Activated T-helper 1 cell treated with anti-CD3 and anti-CD28 coated beads, Interleukin-2, amount 50 U/mL, for 16 hours (primary cell): ENCODE results near the gene PNPLA7.
A peak's percentile ranks its signal among the peaks of the same experiment; 100 is the strongest.
"Not testable (repeated sequence)": the region's sequence is repeated elsewhere in the genome, so short reads cannot be mapped to it uniquely, and the experiment has no call there.

ENCODE experiments used
- DNase-seq, 2 donors: peaks; one replicate each; pipeline ENCODE4 v3.0.0-alpha.2; 2020; ENCODE audit warnings: low read depth in 1 of 2, low spot score in 1 of 2

Gene PNPLA7

DNA sequence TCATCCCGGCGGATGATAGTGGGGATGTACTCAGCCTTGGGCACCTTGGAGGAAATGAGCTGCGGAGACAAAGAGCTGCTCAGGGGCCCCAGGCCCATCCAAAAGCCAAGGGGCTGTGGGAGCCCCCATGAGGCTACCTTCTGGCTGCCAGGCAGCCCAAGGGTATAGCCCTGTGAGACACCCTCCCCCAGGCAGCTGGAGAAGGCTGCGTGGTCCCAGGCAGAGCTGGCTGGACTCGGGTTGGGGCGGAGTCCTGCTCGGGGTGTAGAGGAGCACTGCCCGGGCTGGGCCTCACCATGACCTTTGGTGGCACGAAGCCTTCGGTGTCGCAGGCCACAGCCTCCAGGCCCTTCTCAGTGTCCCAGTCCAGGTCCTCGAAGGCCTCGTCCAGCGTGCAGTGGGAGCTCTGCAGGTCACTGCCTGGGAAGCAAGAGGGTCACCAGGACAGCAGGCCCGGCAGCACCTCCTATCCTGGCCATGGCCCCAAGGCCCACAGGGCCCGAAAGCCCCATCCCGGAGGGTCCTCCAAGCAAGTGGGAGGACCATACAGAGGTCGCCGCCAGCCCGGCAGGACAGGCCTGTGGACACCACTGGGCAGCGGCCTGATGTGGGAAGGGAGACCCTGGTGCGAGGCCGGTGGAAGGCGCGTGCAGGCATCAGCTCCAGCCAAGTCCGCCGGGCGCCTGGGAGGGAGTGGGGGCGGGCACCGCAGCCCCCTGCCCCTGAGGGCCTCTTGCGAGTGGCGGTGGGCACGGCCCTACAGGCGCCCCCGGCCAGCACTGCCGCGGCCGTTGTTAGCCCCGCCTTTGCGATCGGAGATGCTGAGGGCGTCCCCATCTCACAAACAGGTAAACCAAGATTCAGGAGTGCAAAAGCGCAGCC lies 97.2 kb downstream of the PNPLA7 start:
- no peak for DNase-seq

DNA sequence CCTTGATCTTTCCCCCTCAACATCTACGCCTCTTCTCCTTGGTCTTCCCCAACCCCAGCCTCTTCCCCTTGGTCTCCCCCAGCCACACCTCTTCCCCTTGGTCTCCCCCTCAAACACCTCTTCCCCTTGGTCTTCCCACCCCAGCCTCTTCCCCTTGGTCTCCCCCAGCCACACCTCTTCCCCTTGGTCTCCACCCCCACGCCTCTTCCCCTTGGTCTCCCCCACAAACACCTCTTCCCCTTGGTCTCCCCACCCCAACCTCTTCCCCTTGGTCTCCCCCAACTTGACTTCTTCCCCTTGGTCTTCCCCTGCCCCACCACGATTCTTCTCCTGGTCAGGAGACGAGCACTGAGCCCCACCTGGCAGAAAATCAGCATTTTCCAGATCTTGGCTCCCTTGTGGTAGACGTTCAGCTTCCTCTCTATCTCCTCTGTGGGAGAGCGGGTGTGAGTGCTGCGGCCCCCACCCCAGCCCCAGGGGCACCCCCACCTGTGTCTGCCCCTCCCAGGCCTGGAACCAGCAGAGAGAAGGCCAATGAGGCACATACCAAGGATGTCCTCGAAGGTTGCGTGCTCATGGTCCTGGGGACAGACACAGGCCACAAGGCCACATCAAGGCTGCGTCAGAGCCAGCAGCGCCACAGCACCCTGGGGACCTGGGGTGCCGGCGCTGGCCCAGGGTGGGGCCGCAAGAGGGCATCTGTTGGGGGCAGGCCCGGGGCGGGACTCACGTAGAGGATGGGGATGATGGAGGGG lies 98.0 kb downstream of the PNPLA7 start:
- no peak for DNase-seq

DNA sequence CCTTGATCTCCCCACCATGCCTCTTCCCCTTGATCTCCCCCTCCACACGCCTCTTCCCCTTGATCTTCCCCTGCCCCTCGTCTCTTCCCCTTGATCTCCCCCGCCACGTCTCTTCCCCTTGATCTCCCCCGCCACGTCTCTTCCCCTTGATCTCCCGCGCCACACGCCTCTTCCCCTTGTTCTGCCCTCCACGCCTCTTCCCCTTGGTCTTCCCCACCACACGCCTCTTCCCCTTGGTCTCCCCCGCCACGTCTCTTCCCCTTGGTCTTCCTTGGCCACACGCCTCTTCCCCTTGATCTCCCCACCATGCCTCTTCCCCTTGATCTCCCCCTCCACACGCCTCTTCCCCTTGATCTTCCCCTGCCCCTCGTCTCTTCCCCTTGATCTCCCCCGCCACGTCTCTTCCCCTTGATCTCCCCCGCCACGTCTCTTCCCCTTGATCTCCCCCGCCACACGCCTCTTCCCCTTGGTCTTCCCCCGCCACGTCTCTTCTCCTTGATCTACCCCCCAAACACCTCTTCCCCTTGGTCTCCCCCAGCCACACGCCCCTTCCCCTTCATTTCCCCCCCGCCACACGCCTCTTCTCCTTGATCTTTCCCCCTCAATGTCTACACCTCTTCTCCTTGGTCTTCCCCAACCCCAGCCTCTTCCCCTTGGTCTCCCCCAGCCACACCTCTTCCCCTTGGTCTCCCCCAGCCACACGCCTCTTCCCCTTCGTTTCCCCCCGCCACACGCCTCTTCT lies 98.8 kb downstream of the PNPLA7 start:
- not testable (repeated sequence) for DNase-seq

DNA sequence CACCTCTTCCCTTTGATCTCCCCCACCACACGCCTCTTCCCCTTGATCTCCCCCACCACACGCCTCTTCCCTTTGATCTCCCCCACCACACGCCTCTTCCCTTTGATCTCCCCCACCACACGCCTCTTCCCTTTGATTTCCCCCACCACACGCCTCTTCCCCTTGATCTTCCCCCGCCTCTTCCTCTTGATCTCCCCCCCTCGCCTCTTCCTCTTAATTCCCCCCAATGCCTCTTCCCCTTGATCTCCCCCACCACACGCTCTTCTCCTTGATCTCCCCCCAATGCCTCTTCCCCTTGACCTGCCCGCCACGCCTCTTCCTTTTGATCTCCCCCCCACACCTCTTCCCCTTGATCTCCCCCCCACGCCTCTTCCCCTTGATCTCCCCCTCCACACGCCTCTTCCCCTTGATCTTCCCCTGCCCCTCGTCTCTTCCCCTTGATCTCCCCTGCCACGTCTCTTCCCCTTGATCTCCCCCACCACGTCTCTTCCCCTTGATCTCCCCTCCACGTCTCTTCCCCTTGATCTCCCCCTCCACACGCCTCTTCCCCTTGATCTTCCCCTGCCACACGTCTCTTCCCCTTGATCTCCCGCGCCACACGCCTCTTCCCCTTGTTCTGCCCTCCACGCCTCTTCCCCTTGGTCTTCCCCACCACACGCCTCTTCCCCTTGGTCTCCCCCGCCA lies 99.5 kb downstream of the PNPLA7 start:
- not testable (repeated sequence) for DNase-seq

DNA sequence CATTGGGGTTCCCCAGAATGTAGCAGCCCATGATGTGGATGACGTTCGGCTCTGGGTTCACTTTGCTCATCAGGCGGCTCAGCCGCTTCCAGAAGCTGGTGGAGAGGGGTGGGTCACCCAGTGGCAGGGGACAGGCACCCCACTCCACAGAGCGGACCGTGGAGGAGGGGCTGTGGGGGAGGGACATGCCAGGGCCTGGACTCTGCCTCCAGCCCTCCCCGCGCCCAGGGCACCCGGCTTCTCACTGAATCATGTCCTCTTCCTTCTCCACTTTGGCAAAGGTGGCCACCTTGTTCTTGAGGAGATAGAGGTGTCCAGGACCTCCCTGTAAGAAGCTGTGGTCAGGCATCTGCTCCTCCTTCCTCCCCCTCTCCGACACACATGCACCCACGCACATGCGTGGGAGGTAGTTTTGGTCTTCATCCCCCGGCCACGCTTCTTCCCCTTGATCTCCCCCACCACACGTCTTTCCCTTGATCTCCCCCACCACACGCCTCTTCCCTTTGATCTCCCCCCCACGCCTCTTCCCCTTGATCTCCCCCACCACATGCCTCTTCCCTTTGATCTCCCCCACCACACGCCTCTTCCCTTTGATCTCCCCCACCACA lies 100.2 kb downstream of the PNPLA7 start:
- DNase-seq = no peak

DNA sequence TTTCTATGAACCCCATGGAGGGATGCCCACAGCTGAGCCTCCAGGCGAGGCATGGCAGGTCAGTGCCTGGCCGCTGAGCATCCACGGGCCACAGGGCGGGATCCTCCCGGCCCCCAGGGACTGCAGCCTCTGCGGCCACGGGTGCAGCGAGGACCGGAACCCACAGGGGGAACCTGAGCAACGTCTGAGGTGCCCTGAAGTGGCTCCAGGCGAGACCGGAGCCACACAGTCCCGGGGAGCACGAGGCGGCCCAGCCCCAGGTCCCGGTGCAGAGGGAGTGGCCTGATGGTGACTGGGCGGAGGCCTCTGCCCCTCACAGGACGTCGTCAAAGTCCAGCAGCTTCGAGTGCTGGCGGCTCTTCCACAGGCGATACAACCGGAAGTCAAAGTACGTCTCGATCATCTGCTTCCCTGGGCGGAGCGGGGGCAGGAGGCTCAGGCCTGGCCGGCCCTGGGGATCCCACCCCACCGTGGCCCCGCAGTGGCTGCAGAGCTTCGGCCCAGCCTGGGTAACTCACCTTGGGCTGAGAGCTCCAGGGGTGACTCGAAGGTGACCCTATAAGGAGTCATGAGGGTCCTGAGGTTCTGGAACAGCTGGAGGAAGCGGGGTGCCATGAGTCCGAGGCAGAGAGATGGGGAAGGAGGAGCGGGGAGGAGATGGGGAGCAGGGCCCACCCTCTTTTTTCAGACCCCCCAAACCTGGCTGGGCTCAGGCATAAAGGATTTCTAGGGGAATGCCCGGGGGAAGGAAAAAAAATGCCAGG lies 100.9 kb downstream of the PNPLA7 start:
- DNase-seq = no peak

DNA sequence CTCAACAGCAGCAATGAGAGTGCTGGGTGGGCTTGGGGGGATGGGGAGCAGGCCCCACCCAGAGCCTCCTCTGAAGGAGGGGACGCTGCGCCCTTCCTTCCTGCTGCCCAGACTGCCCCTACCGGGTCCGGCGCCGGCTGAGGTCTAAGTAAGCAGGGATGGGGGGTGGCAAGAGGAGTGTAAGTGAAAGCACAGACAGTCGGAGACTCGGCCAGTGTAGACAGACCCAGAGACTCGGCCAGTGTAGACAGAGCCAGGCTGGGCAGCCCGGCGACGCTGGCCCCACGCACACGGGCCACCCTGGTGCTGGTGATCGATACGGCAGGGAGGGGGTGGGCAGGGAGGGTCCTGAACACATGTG lies 101.6 kb downstream of the PNPLA7 start:
- no peak for DNase-seq

DNA sequence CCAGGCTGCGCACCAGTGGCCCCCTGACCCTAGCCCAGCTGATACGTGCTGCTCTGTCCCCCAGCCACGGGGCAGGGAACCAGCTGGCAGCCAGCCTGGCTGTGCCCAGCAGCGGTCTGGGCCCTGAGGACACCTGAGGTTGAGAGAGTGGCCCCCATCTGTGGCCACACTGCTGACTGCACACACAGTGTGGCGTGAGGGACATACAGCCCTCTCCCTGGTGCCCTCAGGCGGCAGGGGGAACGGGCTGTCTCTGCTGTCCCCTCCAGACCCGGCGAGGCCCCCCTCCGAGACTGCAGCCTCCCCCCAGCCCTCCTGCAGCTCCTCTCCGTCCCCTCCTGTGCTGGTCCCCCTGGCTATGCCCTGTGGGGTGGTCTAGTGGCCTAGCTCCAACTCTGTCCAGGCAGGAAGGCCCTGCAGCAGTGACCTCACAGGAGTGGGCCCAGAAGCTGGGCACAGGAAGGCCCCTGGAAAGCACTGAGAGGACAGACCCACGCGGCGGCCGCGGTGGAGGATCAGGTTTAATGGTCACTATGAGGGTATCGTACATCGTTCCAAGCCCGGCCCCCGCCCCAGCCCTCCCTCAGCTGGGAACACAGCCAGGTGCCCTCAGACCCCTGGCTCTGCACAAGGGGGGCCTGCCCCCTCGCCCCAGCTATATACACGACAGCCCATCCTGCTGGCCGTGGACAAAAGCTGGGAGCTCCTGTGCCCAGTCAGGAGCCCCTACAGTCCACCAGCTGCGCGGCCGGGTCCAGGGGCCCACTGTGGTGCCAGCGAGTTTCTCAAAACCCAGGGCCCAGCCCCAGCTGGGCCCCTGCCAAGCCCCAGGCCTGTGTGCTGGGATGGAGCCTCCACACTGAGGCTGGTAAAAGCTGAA lies 102.2 kb downstream of the PNPLA7 start:
- no peak for DNase-seq

DNA sequence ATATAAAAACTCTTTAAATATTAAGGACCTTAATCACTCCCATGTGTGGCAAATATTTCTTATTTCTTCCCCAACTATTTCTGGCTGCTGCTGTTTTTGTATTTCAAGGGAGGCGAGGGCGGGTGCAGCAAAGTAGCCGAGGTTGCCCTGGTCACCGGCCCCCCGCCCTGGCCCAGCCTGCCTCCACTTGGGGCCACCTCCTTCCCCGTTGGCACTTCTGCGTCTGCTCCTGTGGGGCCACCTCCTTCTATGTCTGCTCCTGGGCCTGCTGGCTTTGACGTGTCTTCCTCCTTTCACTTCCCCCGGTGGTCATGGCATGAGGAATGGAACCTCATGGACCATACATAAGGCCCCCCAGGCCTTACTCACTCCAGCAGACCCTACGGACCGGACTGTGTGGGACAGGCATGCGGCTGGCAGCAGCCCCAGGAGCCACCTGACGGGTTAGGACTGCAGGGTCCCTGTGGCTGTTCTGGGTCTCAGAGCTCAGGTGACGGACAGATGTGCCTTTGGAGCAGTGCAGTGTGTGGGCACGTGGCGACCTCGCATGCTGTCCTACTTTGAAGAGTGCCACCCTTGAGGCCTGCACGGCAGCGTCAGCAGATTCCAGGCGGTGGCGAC lies 103.2 kb downstream of the PNPLA7 start:
- no peak for DNase-seq

DNA sequence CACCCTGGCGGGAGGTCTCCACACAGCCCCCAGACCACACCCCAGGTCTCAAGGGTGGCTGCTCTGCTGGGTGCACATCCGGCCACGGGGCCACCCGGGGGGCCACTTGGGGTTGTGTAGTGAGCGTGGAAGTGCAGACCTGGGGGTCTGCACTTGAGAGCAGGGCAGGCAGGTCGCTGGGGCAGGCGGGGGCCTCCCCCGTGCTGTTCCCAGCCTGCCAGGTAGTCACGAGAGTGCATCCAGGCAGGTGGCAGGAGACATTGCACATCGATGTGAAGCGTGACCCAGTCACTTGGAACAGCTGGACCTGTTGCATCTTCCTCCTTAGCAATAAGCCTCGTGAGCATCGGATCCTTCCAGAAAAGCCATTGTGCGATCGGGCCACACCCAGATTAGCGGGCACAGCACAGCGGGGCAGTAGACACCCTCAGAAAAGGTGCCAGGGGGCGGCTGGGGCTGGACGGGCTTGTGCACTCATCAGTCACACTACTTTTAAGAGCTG lies 104.2 kb downstream of the PNPLA7 start:
- DNase-seq = no peak

DNA sequence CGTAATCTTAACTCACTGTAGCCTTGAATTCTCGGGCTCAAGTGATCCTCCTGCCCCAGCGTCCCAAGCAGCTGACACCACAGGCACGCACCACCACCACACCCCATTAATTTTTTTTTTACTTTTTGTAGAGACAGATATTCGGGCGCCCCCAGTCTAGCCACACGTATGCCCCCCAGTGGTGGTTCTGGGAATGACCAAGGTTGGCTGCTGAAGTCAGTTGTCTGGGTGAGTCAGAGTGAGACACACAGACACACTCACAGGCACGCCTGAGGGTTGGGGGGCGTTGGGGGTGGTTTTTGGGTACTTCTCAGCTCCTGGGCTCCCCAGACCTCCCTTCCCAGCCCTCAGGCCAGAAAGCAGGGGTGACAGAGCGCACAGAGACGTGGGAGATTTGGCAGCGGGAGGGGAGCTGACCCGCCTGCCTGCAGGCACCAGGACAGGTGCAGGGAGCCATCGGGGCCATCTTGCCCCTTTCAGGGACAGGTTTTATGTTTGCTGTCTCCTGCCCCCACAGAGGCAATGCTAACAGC lies 104.9 kb downstream of the PNPLA7 start:
- peak; percentile 70 to 78 for DNase-seq

DNA sequence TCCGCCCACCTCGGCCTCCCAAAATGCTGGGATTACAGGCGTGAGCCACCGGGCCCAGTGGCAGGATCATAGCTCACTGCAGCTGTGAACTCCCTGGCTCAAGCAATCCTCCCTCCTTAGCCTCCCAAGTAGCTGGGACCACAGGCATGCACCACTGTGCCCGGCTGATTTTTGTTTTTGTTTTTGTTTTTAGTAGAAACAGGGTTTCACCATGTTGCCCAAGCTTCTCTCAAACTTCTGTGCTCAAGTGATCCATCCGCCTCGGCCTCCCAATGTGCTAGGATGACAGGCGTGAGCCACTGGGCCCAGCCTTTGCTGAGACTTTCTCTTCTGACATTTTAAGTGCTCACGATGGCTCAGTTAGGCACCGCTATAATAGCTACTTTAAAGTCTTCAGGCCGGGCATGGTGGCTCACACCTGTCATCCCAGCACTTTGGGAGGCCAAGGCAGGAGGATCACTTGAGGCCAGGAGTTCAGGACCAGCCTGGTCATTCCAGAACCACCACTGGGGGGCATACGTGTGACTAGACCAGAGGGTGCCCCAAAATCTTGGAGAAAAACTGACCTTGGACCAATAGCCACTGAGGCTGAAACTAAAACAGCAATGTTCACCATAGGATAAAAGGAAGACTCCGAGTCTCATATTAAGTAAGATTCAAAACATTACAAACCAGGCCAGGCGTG lies 106.0 kb downstream of the PNPLA7 start:
- DNase-seq = no peak

DNA sequence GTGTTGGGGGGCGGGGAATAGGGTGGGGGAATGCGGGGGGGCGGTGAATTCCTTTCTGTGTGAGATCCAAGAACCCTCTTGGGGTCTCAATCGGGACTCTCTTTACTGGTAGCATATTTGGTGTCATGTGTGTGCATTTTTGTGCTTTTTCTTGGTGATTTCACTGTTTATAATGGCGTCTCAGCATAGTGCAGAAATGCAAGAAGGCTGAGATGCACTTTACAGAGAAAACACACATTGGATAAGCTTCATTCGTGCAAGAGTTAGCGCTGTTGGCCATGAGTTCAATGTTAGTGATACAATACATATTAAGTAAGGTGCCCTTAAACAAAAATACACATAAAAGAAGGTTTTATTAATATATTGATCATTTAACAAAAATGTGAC lies 108.3 kb downstream of the PNPLA7 start:
- no peak for DNase-seq

DNA sequence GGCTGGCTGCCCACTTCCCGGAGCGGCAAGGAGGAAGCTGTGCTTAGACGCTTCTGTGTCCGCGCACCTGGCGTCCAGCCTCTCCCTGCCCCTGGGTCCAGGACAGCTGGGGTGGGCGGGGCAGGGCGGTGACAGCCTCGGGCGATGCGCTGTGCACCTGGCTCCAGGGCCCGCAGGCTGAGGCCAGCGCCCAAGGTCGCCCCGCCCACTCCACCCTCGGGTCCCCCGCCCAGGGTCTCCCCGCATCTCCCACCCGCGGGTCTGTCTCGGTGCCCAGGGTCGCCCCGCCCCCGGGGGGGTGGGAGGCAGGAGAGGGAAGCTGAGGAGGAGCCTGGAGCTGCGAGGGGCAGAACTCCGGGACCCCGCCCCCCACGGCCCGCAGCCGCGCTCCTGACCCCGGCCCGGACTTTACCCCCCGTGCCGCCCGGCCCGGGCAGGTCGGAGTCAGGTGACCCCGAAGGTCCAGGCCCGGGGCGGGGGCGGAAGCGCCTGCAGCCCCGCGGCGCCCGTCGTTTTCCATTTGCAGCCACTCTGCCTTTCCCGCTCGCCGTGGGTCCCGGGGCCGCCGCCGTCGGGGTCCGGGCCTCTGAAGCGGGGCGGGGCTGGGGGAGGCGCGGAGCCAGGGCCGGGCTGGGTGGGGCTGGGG lies 108.8 kb downstream of the PNPLA7 start, which contains the start of gene ENTPD8:
Gene ENTPD8 (minus strand): TSS at position 69 of the 646 bp plus-strand sequence. CDS start 3,072 bp downstream, outside the sequence.
- no peak for DNase-seq

DNA sequence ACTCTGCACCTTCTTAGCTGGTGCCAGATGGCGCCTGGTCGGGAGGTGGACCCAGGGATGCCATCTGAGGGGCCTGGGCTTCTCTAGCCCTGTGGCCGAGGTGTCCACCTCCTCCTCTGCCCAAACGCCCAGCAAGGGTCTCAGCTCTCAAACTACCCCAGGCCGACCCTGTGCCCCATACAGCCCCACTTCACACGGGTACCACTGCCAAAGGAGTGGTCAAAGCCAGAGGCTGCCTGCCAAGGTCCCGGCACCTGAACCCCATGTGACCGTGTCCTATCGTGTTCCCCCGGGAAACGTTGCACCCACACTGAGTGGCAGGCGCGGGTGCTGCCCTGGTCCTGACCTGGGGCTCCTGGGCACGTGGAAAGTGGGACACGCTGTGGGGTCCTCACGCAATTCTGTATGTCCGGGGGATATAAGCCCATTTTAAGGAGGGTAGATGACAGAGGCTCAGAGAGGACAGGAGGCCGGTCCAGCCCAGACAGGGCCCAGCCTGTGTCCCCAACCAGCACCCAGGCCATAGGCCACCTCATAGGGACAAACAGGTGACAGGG lies 111.0 kb downstream of the PNPLA7 start:
- DNase-seq = no peak

DNA sequence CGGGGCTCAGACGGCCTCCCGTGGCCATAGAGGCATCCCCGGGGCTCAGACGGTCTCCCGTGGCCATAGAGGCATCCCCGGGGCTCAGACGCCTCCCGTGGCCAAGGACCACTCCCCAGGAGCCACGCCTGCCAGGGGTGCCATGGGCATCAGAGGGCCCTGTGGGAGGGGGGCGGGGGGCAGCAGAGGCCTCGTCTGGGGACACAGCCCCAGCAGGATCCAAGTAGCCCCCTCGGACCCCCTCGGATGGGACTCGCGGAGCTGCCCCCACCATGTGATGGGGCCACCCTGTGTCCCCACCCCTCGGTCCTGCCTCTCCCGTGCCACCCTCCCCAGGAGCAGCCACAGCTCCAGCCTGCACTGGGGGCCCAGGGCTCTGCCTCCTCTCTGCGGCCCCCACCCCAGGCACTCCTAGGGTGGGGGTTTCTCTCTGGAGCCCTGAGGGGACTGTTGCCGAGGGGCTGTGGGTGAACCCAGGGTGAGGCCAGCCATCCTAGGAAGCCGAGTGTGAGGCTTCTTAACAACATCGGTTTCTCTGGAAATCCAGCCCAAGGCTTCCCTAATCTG lies 111.5 kb downstream of the PNPLA7 start:
- no peak for DNase-seq
